ENCODE data around the gene PTPRN2.
"Not testable (repeated sequence)": the region's sequence is repeated elsewhere in the genome, so short reads cannot be mapped to it uniquely, and the experiment has no call there.

Gene PTPRN2

DNA sequence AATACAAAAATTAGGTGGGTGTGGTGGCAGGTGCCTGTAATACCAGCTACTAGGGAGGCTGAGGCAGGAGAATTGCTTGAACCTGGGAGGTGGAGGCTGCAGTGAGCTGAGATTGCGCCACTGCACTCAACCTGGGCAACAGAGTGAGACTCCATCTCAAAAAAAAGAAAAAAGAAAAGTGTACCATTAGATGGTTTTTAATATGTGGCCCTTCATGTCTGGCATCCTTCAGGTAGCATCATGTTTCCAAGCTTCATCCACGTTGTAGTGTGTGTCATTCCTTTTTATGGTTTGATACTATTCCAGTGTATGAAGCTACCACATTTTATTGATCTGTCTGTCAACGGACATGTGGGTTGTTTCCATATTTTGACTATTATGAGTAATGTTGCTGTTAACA is 1097.8 kb downstream of the PTPRN2 start:
- DNase-seq (ENCODE audit: low read depth in 2 of 2), result not testable (repeated sequence)
